ENCODE measurements around the gene TEX2.
A peak's percentile ranks its signal among the peaks of the same experiment; 100 is the strongest.
"Not testable (repeated sequence)": the region's sequence is repeated elsewhere in the genome, so short reads cannot be mapped to it uniquely, and the experiment has no call there.

TEX2 gene

DNA sequence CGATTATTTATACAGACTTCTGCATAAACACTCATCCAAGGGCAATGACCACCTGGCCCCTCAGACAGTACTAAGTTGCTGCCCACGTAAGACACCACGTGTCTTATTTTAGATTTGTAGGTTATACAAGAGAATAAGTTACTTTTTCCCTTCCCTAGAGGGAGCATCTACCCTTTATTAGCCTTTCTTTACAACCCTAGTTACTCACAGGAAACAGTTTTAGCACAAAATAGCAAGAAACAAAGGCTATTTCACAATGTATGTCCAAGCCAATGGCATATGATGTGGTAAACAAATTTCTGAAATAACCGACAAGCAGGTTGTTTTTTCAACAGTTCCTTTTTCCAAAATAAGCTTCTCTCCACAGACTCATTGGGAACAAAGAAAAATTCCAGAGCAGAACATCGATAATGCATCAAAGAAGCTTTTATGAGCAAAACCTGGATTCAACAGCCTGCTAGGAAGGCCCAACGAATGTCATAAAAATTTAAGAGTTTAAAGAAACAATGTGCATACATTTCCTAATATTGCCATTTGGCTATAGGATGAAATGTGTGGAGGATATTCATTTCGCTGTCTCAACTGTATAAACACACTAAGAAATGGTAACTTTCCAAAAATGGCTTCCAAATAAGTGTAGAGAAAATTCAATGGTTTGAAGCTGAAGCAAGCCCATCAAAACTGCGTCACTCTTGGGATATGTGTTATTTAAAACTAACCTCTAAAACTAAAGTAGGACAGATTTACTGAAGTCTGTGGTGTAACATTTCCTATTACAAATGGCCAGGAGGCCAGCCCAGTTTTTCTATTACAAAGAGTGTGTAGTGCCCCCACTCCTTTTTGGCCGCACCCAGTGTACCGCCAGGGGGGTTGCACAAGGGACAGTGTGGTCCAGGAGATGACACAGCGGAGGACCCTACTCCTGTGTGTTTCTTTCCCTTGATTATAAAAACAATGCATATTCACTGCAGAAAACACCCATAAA is 82.7 kb downstream of the TEX2 start:
- no peak for DNase-seq

DNA sequence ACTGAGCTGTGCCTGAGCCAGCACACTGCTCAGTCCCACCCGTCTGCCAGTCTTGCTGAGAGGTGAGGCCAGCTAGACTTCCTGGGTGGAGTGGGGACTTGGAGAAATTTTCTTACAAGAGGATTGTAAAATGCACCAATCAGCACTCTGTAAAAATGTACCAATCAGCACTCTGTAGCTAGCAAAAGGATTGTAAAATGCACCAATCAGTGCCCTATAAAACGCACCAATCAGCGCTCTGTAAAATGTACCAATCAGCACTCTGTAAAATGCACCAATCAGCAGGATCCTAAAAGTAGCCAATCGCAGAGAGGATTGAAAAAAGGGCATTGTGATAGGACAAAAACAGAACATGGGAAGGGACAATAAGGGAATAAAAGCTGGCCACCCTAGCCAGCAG is 84.0 kb downstream of the TEX2 start:
- DNase-seq, result not testable (repeated sequence)

DNA sequence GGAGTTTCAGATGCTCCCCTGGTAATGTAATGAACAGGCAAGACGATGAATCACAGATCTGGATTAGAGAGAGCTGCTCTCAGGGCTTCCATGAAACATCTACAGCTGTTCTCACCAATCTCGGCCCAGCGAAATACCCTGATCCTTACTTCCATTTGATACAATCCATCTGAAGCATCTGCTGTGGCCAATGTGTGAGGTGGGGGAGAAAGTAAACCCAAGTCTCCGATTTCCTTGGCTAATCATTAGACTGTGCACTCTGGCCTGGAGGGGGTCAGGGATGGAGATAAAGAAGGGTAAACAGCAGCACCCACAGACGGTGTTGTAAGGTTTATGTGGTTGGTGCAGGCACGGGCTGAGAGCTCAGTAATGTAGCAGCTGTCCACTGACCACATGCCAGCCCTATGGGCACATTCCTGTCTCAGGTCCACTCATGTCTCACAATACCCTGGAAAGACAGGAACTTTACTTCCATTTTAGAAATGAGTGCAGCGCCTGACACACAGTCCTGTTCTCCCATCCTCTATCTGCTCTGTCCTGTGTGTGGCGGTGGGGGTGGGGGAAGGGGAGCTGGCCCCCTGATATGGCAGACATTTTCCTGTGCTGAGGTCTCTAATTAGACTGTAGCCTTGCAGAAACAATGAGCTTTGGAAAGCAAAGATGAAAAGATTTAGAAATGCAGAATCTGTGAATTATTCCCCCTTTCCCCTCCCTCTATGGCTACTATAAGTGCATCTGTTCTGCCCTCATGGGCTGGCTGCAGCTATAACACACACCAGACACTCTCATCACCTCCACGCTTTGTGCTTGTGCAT is 84.8 kb downstream of the TEX2 start:
- peak; percentile 73 for DNase-seq

DNA sequence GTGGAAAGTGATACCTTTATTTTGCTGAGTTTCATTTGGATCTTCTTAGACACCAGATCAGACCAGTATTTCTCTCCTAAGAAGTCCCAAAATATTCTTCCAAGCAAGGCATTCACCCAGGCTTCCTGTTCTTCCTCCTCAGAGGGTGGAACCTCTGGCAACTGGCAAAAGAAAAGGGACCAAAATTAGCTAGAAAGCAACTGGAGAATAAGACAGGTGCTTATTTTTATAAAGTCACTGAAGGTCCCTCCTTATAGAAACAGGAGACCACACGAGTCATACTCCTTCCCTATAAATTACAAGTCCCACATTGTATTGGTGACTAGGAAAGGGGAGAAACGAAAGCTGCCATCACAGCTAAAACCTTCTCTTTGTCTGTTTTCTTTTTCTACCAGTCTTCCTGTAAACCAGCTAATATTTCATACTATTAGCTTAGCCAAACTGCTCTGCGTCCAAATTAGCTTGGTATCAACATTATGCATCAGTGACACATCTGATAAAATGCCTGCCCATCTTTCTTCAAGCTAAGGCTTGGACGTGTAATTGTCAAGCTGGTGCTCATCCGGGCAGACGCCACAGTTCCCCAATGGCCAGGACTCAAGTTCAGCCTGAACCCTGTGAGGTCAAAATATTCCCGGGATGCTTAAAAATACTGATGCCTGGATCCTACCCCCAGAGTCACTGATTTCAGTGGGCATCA is 85.6 kb downstream of the TEX2 start:
- no peak for DNase-seq

DNA sequence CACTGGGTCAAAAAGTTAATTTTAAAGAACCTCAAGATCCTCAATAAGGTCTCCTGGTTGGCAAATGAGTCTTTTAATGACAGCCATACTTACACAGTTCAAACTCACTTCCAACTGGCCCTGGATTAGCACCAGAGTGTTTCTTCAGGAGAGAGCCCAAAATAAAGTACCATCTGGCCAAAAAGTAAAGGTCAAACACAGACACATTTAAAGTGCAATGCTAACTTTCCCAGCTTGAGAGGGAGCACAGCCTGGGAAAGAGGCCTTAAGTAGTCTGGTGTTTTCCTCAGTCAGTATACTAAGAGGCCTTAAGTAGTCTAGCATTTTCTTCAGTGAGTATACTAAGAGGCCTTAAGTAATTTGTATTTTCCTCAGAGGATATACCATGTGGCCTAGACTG is 86.5 kb downstream of the TEX2 start:
- DNase-seq, result peak; percentile 54

DNA sequence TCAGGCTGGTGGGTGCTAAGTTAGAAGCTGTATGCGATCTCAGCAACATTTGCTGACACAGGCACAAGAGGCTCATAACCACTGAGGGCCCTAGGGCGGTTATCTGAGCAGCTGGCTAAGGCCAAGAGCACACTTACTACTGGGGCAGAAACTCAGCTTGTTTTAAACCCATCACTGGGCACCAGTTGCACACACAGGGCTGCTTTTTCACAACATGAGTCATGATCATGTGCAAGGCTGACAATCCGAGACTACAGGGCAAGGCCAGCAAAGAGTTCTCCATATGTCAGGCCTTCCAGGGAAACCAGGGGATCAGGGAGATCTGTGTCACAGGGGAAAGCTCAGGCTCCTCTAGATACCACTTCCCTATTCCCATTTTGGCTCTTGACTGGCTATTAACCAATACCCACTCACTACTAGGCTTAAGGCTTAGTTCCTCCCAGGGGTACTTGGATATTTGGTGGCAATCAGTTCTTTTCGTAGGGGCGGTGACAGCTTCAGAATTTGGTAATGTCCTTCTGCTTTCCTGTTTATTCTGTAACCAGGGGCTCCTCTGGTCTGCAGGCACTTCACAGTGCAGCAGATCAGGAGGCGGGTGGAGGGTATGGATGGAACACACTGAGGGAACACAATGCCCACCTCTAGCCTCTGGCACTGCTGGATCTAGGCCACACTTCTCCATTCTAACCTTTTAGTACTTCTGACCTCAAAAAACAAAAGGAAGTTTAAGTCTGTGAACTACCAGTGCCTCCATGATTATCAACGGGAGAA is 88.2 kb downstream of the TEX2 start:
- DNase-seq, result peak; percentile 21

DNA sequence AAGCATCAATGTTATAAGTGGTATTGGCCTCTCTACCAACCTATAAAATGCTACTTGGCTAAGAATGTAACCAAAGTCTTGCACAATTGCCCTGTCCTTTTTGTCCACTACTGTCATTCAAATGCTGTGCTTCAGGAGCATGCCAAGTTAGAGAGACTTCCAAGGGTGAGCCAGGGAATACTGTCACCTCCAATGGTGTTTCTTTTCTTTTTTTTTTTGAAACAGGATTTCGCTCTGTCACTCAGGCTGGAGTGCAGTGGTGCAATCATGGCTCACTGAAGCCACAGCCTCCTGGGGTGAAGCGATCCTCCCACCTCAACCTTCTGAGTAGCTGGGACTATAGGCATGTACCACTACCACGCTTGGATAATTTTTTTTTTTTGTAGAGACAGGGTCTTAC is 89.4 kb downstream of the TEX2 start:
- no peak for DNase-seq

DNA sequence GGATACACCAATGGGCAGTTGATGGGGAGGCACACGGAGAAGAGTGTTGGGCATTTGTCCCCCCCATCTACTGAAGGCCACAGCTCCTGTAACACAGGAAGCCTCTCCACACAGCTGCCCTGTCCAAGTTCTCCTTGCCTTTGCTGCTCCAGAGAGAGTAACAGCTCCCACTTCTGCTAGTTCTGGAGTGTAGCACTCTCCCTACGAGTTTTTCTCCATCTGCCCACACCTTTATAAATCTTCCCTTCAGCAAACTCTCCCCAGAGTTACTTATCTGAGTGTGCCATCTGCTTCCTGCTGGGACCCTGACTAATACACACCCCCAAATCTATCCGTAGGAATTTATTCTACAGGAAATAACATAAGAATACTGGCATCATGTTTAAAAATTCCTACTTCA is 90.5 kb downstream of the TEX2 start:
- DNase-seq, result peak; percentile 45

DNA sequence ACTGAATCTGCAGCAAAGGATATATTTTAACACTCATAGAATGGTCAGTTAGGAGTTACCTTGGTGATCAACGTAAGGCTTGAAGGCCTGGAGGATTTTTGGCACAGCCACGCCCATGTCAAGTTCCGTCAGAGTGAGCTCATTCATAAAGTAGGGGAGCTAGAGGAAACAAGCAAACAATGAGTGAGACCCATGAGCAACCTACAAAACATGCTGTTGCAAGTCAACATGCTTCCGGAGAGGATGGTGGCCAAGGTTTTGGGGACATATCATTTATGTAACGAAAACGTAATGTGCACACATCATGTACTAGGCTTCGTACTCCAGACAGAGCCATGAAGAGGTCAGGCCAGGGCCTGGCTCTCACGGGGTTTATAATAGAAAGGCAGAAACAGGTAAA is 92.0 kb downstream of the TEX2 start:
- no peak for DNase-seq

DNA sequence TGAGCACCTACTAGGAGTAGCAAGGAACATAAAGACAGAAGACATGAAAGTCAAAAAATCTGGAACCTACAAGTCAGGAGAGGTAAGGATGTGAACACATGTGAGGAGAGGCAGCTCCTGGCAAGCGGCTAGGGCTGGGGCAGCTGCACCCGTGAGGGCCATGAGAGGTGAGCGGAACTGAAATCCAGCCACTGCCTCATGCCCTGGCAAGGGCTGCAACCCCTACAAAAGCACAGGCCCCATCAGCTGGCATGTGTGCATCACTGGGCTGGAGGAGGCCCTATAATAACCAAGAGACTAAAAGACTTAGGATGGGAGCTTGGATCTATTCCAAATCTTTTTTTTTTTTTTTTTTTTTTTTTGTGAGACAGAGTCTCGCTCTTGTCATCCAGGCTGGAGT is 92.8 kb downstream of the TEX2 start:
- DNase-seq, result no peak

DNA sequence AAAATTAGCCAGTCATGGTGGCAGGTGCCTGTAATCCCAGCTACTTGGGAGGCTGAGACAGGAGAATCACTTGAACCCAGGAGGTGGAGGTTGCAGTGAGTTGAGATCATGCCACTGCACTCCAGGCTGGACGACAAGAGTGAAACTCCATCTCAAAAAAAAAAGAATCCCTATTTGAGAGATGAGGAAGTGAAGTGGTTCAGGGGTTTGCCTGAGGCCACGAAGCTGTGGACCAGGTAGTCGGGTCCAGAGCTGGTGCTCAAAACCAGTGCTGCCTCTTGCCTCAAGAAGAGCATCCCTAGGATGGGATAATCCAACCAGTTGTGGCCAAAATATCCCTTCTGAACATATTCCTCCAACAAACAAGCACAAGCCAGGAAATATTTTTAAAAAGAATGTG is 95.4 kb downstream of the TEX2 start:
- DNase-seq, result not testable (repeated sequence)

DNA sequence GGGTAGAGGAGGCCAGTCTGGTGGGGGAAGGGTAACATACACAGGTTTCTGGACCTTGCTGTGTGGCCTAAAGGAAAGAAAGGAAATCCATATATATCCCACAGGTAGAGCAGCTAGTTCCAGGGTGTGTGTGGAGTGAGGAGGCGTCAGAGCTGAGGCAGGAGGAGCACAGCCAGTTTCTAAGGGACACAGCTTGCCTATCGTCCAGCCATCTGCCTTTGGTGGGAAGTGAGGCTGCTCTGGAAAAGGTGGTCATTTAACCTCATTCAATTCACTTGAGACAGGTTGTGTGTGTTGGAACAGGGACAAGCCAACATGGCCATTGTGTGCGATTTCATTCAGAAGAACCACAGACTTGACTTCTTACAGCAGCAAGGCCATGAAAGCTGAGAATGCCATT is 96.2 kb downstream of the TEX2 start:
- DNase-seq, result no peak

DNA sequence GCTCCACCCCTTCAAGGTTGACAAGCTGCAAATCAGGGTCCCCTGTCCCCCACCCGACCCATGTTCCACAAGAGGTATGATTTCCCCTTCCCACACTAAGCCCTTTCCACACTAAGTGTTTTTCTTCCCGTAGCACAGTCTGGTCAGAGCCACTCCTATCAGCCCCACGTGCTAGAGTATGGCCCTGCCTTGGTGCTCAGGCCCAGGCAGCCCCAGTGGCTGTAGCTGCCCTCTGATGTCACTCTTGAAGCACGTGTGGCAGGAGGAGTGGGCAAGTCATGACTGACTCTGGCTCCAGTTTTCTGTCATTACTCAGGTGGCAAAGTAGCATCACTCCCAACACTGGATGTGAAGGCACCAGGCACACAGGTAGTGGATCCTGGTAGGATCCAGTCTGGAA is 97.7 kb downstream of the TEX2 start:
- no peak for DNase-seq

DNA sequence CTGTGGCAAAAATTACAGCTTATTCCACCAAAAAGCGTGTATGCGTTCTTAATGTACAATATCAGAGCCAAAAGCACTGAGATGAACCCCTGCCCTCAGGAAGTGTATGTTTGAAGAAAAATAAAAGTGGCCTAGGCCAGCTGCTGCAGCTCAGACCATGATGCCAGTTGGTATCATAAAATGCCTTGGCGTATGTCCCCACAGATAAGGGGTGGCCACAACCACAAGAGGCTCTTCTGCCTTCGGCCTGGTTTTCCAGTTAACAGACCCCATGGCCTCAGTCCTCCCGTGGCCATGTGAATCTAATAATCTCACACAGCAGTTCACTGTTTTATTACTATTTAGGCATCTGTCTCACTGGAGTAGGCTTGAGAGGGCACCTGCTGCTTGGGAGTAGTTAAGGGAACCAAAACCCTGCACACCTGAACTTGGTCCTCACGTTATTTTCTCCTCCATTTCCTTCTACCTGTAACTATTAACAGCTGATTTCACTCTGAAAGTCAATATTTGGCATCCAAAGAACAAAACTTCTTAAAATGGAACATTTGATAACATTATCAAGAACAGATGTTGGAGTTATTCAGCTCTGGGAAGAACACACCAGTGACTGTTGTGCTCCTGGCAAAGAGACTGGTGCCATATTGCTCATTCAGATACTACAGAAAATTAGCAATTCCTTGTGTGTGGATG is 98.3 kb downstream of the TEX2 start:
- no peak for DNase-seq

DNA sequence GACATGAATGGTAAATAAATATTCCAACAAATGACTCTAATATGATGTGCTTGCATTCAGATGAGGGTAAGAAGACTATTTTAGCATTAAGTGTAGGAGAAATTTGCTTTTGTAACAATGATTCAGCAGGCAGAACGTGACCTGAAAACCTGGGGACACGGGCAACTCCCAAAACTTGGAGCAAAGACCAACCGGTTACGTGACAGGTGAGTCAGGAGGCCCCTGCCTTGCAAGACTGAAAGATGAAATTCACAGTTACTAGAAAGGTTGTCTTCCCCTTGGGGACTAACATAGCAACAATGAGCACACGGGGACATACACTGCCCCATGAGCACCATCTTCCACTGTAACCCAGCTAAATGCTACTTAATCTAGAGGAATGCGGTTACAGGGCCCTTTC is 99.6 kb downstream of the TEX2 start:
- no peak for DNase-seq

DNA sequence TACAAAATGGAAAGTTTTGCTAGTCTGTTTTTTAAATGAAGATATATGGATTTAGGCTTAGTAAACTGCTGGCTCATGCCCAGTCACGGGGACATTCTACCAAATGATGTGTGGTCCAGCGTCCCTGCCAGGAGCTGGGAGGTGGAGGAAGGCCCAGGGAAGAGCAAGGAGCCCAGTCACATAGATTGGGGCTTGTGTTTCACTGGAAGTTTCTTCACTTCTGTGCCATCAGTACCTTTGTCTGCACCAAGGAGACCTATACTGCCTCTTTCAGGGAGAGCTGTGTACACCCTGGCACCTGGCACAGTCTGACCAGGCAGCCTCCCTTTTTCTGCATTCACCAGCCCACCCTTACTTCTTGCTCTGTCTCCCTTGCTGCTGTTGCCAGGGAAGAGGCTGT is 100.5 kb downstream of the TEX2 start:
- DNase-seq, result no peak

DNA sequence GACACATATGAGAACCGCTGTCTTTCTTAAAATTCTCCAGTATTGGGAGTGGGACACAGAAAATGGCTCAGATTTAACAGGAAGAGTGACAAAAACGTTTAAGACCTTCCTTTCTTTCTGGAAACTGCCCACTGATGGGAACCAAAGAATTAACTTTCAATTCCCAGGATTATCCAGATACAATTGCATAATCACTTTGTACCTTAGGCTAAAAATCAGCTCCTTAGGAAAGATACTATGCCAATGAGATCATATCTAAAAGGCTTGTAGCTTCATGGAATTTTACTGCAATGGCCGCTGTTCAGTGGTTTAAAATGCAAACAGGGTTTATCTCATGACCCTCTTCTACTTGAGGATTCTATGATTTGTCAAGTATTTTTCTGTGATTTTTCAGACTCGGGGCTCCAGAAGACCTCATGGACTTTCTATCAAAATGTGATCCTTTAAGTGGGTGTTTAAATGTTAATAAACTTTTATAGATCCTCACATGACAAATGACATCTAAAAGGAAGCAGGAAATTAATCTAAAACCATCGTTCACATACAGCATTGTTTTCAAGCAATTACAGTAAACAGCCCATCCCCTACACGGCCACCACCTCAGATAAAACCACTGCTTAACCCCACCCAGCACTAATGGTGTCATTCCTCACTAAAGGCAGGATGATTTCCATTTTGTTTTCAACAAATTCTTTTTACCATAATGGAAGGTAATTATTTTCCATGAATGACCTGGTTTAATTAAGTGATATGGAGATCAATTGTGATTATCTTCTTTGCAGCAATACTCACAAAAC is 101.5 kb downstream of the TEX2 start:
- DNase-seq, result peak; percentile 39

DNA sequence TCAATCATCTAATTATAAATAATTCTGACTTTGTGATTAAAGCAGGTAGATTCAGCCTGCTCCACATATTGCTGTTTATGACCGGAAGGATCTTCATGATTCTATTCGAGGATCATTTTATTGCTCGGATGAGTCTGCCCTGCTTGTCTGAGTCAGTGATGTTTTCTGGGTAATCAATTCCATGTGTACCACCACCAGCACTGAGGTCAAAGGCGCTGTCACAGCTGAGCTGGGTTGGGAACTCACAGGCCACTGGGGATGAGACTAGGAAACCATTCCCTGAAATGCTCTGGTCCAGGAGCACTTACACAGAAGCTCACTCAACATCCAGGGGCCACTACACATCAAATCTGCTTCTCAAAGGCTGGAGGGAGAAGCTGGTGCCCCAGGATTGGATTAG is 102.7 kb downstream of the TEX2 start:
- DNase-seq, result no peak

DNA sequence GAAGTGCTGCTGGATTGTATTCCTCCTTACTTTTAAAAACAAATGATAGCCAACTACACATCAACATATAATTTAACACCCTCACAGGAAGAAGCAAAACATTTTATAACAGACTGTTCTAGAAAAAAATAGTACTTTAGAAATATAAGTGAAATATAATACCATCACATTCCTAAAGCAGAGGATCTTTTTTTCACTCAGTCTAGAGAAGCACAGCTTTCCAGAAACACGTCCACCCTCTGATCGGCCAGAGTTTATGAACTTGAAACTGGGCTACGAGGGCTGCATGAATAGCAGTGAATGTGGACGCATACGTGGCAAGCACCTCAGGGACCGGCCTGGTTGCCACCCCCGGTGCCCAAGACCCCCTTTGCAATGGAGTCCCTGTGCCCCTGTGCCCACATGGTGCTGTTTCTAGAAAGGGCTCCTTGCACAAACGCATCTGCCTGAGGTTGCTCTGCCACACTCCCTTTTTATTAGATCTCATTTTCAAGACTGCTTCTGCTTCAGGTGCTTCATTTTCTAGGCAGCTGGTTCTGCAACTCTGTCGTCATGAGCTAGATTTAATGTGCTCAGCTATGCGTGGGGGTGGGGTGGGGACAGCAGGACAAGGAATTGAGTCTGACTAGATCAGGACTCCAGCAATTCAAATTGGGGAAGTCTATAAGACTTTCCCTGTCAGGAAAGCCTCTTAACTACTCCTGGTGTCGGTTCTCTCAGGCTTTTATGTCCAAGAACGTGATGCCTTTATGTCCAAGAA is 104.0 kb downstream of the TEX2 start:
- peak; percentile 68 for DNase-seq

DNA sequence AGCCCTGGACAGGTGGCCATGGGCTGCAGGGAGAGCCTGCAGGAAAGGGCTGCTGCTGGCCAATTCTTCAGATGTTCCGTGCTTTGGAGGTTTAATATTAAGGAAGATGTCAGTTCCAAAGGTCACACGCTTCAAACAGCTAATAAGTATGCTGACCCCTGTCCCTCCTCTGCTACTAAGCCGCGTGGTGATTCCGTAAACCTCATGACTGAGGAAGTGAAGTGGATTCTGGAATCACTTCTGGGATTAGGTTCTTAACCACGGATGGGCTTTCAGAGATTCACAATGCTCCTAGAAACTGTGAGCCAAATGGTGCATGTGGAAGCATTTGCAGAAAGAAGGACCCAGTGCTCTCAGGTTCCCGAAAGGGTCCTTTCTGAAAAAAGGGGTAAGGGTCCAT is 104.7 kb downstream of the TEX2 start:
- peak; percentile 43 for DNase-seq

Measured in NCI-H82 (cell line).